Upper lobe of right lung (tissue), 1 donor: Measurements from ENCODE around the gene ZNF407. TPM values are rescaled to one million over a fixed set of nuclear protein-coding genes. Genes with fewer than 3 reads are reported as not detected.

Experiments used
- ATAC-seq: fragments of 200-7000 bp; cut with Tn5 transposase; one replicate; pipeline ENCODE4 v1.9.1; 2020; ENCODE audit warnings: mild to moderate bottlenecking, moderate library complexity
- DNase-seq: peaks from one replicate; pipeline ENCODE4 v3.0.0-alpha.2; 2020
- H3K27ac ChIP-seq: fragments of 200-600 bp; one replicate; pipeline ENCODE4 v1.8.0; 2022
- H3K27me3 ChIP-seq: fragments of 200-600 bp; one replicate; pipeline ENCODE4 v1.8.0; 2022; ENCODE audit warnings: mild to moderate bottlenecking
- H3K36me3 ChIP-seq: fragments of 200-600 bp; one replicate; pipeline ENCODE4 v1.8.0; 2022
- H3K4me1 ChIP-seq: fragments of 200-600 bp; one replicate; pipeline ENCODE4 v1.8.0; 2022
- H3K4me3 ChIP-seq: fragments of 200-600 bp; one replicate; pipeline ENCODE4 v1.8.0; 2022; ENCODE audit warnings: mild to moderate bottlenecking
- H3K9me3 ChIP-seq: fragments of 200-600 bp; one replicate; pipeline ENCODE4 v1.8.0; 2022
- CTCF ChIP-seq: fragments of 200-600 bp; IDR thresholded peaks from one replicate; pipeline ENCODE4 v1.8.0; 2022; ENCODE audit warnings: antibody characterized with exemption
- intact Hi-C: fragments of 100-400 bp; cut with DNase I; formaldehyde crosslinking; loops from one replicate; pipeline ENCODE4 v1.11.0; 2022
- total RNA-seq: library from RNA; stranded (reverse); fragmentation: NEBNext Ultra II Directional; extraction: Animal tissue kit (Norgen Biotek cat#: 25700); gene quantifications from one replicate; pipeline ENCODE4 v1.2.1, GENCODE V29; 2021
- donor health status: DM: no; HTN: yes; CAD: no; lungs with severe emphysema.

Gene ZNF407
- total RNA-seq, 1 donor from 2014 or later = 18.4 TPM

GRCh38 chr18:75104483-75104882, 506.8 kb downstream of the ZNF407 start:
- DNase-seq (no peak), ATAC-seq (no peak)
- Histone ChIP-seq H3K36me3 (no peaks in the 10 kb centered on the region), H3K27me3 (no peaks in the 10 kb centered on the region), H3K4me1 (no peaks in the 10 kb centered on the region), H3K27ac (no peak overlapping the region), H3K9me3 (no peaks in the 10 kb centered on the region), H3K4me3 (no peak overlapping the region)
- intact Hi-C loops = no loop called here
- TF ChIP-seq CTCF = no peak

- no peak for DNase-seq
- no peak for TF ChIP-seq CTCF
- intact Hi-C loops = no loop called here
Observed at GRCh38 chr18:75105551-75106254, 508.0 kb downstream of the ZNF407 start.

GRCh38 chr18:75106746-75107145, 509.1 kb downstream of the ZNF407 start:
- H3K27ac ChIP-seq = no peak overlapping the region
- ATAC-seq (no peak), DNase-seq (no peak)
- no peaks in the 10 kb centered on the region for H3K9me3 ChIP-seq
- no peak for TF ChIP-seq CTCF
- no peaks in the 10 kb centered on the region for H3K36me3 ChIP-seq
- H3K4me3 ChIP-seq = no peak overlapping the region
- intact Hi-C loops = no loop called here
- no peaks in the 10 kb centered on the region for H3K4me1 ChIP-seq
- no peaks in the 10 kb centered on the region for H3K27me3 ChIP-seq

More at GRCh38 chr18:75105551-75106254, 508.0 kb downstream of the ZNF407 start:
- H3K9me3 ChIP-seq = no peaks in the 10 kb centered on the region
- H3K4me1 ChIP-seq = no peaks in the 10 kb centered on the region
- no peaks in the 10 kb centered on the region for H3K36me3 ChIP-seq
- H3K27ac ChIP-seq = no peak overlapping the region
- ATAC-seq = no peak
- no peaks in the 10 kb centered on the region for H3K27me3 ChIP-seq
- H3K4me3 ChIP-seq = no peak overlapping the region

- Histone ChIP-seq H3K4me1 (no peaks in the 10 kb centered on the region), H3K27ac (no peak overlapping the region), H3K27me3 (no peaks in the 10 kb centered on the region), H3K4me3 (no peak overlapping the region), H3K9me3 (no peaks in the 10 kb centered on the region), H3K36me3 (no peaks in the 10 kb centered on the region)
- intact Hi-C loops = no loop called here
- no peak for TF ChIP-seq CTCF
- ATAC-seq (no peak), DNase-seq (no peak)
Observed at GRCh38 chr18:75107196-75107930, 509.7 kb downstream of the ZNF407 start.

GRCh38 chr18:75107931-75108276, 510.2 kb downstream of the ZNF407 start:
- Histone ChIP-seq H3K9me3 (no peaks in the 10 kb centered on the region), H3K27ac (no peak overlapping the region), H3K4me3 (no peak overlapping the region), H3K27me3 (no peaks in the 10 kb centered on the region), H3K4me1 (no peaks in the 10 kb centered on the region), H3K36me3 (no peaks in the 10 kb centered on the region)
- DNase-seq (no peak), ATAC-seq (no peak)
- intact Hi-C loops = no loop called here
- TF ChIP-seq CTCF = no peak
